Liver (tissue), 9 donors: ENCODE results near the gene MCF2L. TPM values are rescaled to one million over a fixed set of nuclear protein-coding genes. Genes with fewer than 3 reads are reported as not detected.

Experiments
- DNase-seq: peaks from one replicate; pipeline ENCODE4 v3.0.0-alpha.2; 2017; ENCODE audit warnings: low spot score
- H3K27ac ChIP-seq, 2 donors: one replicate each; pipeline ENCODE4 v1.7.0; 2013; ENCODE audit warnings: inconsistent platforms in 2 of 2, low read length in 2 of 2, control low read depth in 1 of 2, low read depth in 1 of 2, mild to moderate bottlenecking in 1 of 2
- H3K27me3 ChIP-seq, 4 donors: one replicate each; pipeline versions ENCODE4 v1.6.1 to v1.7.0; 2013; ENCODE audit warnings: low read length in 3 of 4, inconsistent platforms in 1 of 4, mild to moderate bottlenecking in 1 of 4, moderate library complexity in 1 of 4; ENCODE audit not compliant: control insufficient read depth in 4 of 4, insufficient read depth in 4 of 4
- H3K36me3 ChIP-seq, 4 donors: one replicate each; pipeline versions ENCODE4 v1.6.1 to v1.7.0; 2013; ENCODE audit warnings: low read length in 3 of 4, mild to moderate bottlenecking in 3 of 4, low read depth in 1 of 4, moderate library complexity in 1 of 4; ENCODE audit not compliant: control insufficient read depth in 4 of 4, insufficient read depth in 3 of 4
- H3K4me1 ChIP-seq, 4 donors: one replicate each; pipeline versions ENCODE4 v1.6.1 to v1.7.0; 2013; ENCODE audit warnings: low read length in 3 of 4, mild to moderate bottlenecking in 3 of 4, moderate library complexity in 1 of 4; ENCODE audit not compliant: control insufficient read depth in 4 of 4, insufficient read depth in 4 of 4
- H3K4me3 ChIP-seq, 3 donors: one replicate each; pipeline versions ENCODE4 v1.6.1 to v1.7.0; 2013; ENCODE audit warnings: low read length in 3 of 3, control low read depth in 1 of 3, low read depth in 1 of 3, mild to moderate bottlenecking in 1 of 3
- H3K9ac ChIP-seq, 2 donors: one replicate each; pipeline ENCODE4 v1.7.0; 2013; ENCODE audit warnings: low read length in 2 of 2, mild to moderate bottlenecking in 2 of 2, moderate library complexity in 2 of 2, control low read depth in 1 of 2, low read depth in 1 of 2
- H3K9me3 ChIP-seq, 4 donors: one replicate each; pipeline versions ENCODE4 v1.6.1 to v1.7.0; 2013; ENCODE audit warnings: low read length in 3 of 4; ENCODE audit not compliant: control insufficient read depth in 4 of 4
- ATF3 ChIP-seq: IDR thresholded peaks from 2 replicates; pipeline ENCODE4 v1.6.1; 2016; ENCODE audit warnings: antibody characterized with exemption
- CTCF ChIP-seq: fragments of 150-350 bp; IDR thresholded peaks from 2 replicates; pipeline ENCODE4 v1.5.1; 2017; ENCODE audit warnings: improper control_type of control experiment, low read depth, low read length; ENCODE audit not compliant: missing input control
- EGR1 ChIP-seq, 2 donors: IDR thresholded peaks; 2 replicates each; pipeline ENCODE4 v1.6.1; 2016 to 2018; ENCODE audit warnings: antibody characterized with exemption in 2 of 2, low read depth in 2 of 2
- FOXA1 ChIP-seq: IDR thresholded peaks from 2 replicates; pipeline ENCODE4 v1.6.1; 2016; ENCODE audit warnings: antibody characterized with exemption
- FOXA2 ChIP-seq: IDR thresholded peaks from 2 replicates; pipeline ENCODE4 v1.6.1; 2016; ENCODE audit warnings: antibody characterized with exemption
- GABPA ChIP-seq, 2 donors: IDR thresholded peaks in 1 of 2; conservative IDR thresholded peaks in 1 of 2; 2 replicates each; pipeline ENCODE4 v1.6.1; 2016; ENCODE audit warnings: antibody characterized with exemption in 2 of 2, mild to moderate bottlenecking in 1 of 2, moderate library complexity in 1 of 2
- HNF4A ChIP-seq, 2 donors: conservative IDR thresholded peaks; 2 replicates each; pipeline ENCODE4 v1.6.1; 2016; ENCODE audit warnings: antibody characterized with exemption in 2 of 2, mild to moderate bottlenecking in 2 of 2
- HNF4G ChIP-seq: IDR thresholded peaks from 2 replicates; pipeline ENCODE4 v1.6.1; 2016; ENCODE audit warnings: antibody characterized with exemption
- JUND ChIP-seq, 2 donors: IDR thresholded peaks; 2 replicates each; pipeline ENCODE4 v1.6.1; 2016; ENCODE audit warnings: antibody characterized with exemption in 2 of 2
- MAX ChIP-seq: IDR thresholded peaks from 2 replicates; pipeline ENCODE4 v1.6.1; 2016; ENCODE audit warnings: antibody characterized with exemption
- RAD21 ChIP-seq, 2 donors: IDR thresholded peaks; 2 replicates each; pipeline ENCODE4 v1.6.1; 2016; ENCODE audit warnings: antibody characterized with exemption in 2 of 2, mild to moderate bottlenecking in 2 of 2
- REST ChIP-seq: IDR thresholded peaks from 2 replicates; pipeline ENCODE4 v1.6.1; 2016; ENCODE audit warnings: antibody characterized with exemption, mild to moderate bottlenecking
- RXRA ChIP-seq, 2 donors: IDR thresholded peaks; 2 replicates each; pipeline ENCODE4 v1.6.1; 2017 to 2018; ENCODE audit warnings: antibody characterized with exemption in 2 of 2, mild to moderate bottlenecking in 1 of 2
- SP1 ChIP-seq: IDR thresholded peaks from 2 replicates; pipeline ENCODE4 v1.6.1; 2018; ENCODE audit warnings: antibody characterized with exemption, mild to moderate bottlenecking
- TAF1 ChIP-seq: conservative IDR thresholded peaks from 2 replicates; pipeline ENCODE4 v1.6.1; 2016; ENCODE audit warnings: antibody characterized with exemption, mild to moderate bottlenecking
- YY1 ChIP-seq: IDR thresholded peaks from 2 replicates; pipeline ENCODE4 v1.6.1; 2016; ENCODE audit warnings: antibody characterized with exemption, mild to moderate bottlenecking
- ZBTB33 ChIP-seq: IDR thresholded peaks from 2 replicates; pipeline ENCODE4 v1.6.1; 2016; ENCODE audit warnings: antibody characterized with exemption
- WGBS: extraction: QIAGEN DNeasy Blood & Tissue Kit; methylation state at CpG from one replicate; pipeline ENCODE4 v1.1.7; 2013; 5-methylcytosine and 5-hydroxymethylcytosine counted together
- polyA plus RNA-seq, 2 donors: library from polyadenylated mRNA; stranded (reverse) in 1 of 2; unstranded in 1 of 2; fragments of 200-250 nt in 1 of 2; fragments of >200 nt in 1 of 2; fragmentation: Nextera tagmentation in 1 of 2; extraction: Ambion mirVana in 1 of 2; gene quantifications; one replicate each; pipeline versions ENCODE4 v1.2.1 to v1.2.3, GENCODE V29; 2013 to 2015
- total RNA-seq, 2 donors: library from RNA; depleted of rRNA; stranded (reverse); fragments of >200 nt; gene quantifications; one replicate each; pipeline ENCODE4 v1.2.3, GENCODE V29; 2014
- donor health status: healthy.
- donor health status: healthy.
- donor health status: healthy.
- donor health status: healthy.
- donor health status: healthy.

The MCF2L gene
- total and polyA plus RNA-seq, 4 donors, result 2.9 to 12.8 (median 7.1) TPM

GRCh38 chr13:113031465-113031864 is 62.5 kb downstream of the MCF2L start:
- Histone ChIP-seq H3K27me3 (no peaks in the 10 kb centered on the region), H3K4me3 (no peak overlapping the region), H3K36me3 (no peaks in the 10 kb centered on the region), H3K4me1 (peaks cover 0 to 11% (median 5%) of the 10 kb centered on the region in 4 donors), H3K9me3 (no peaks in the 10 kb centered on the region), H3K9ac (no peak overlapping the region), H3K27ac (no peak overlapping the region)
- WGBS, result 86% methylated on average over 7 of the region's 7 CpGs
- no peak for TF ChIP-seq TAF1
- no peak for TF ChIP-seq SP1
- no peak for TF ChIP-seq GABPA (IDR thresholded peaks at IDR 0.05 in 1 of 2, conservative IDR thresholded peaks at IDR 0.05 in 1 of 2)
- TF ChIP-seq CTCF, result no peak
- TF ChIP-seq FOXA1, result no peak
- TF ChIP-seq ZBTB33, result no peak
- TF ChIP-seq FOXA2, result no peak
- no peak for TF ChIP-seq RAD21 (IDR thresholded peaks at IDR 0.05)
- TF ChIP-seq EGR1 (IDR thresholded peaks at IDR 0.05; ENCODE audit: low read depth in 2 of 2), result no peak
- TF ChIP-seq YY1, result no peak
- no peak for TF ChIP-seq HNF4A (conservative IDR thresholded peaks at IDR 0.05)
- no peak for TF ChIP-seq MAX
- TF ChIP-seq ATF3, result no peak
- TF ChIP-seq REST, result no peak
- TF ChIP-seq RXRA (IDR thresholded peaks at IDR 0.05), result no peak
- no peak for TF ChIP-seq JUND (IDR thresholded peaks at IDR 0.05)
- no peak for TF ChIP-seq HNF4G
- DNase-seq, result no peak

GRCh38 chr13:113032291-113032690 is 63.3 kb downstream of the MCF2L start:
- no peak for DNase-seq
- H3K36me3 ChIP-seq, result no peaks in the 10 kb centered on the region
- 92% methylated on average over 10 of the region's 10 CpGs for WGBS

More at GRCh38 chr13:113032291-113032690, 63.3 kb downstream of the MCF2L start:
- Histone ChIP-seq H3K9ac (no peak overlapping the region), H3K4me3 (no peak overlapping the region), H3K4me1 (peaks cover 0 to 11% (median 5%) of the 10 kb centered on the region in 4 donors), H3K27ac (no peak overlapping the region), H3K9me3 (no peaks in the 10 kb centered on the region), H3K27me3 (no peaks in the 10 kb centered on the region)
- TF ChIP-seq RAD21 (IDR thresholded peaks at IDR 0.05), result no peak
- no peak for TF ChIP-seq JUND (IDR thresholded peaks at IDR 0.05)
- no peak for TF ChIP-seq RXRA (IDR thresholded peaks at IDR 0.05)
- TF ChIP-seq CTCF, result no peak
- TF ChIP-seq FOXA1, result no peak
- no peak for TF ChIP-seq FOXA2
